Upper lobe of right lung (tissue), 1 donor: ENCODE results near the gene UBE2H. TPM values are rescaled to one million over a fixed set of nuclear protein-coding genes. Genes with fewer than 3 reads are reported as not detected.

Experiments
- ATAC-seq: fragments of 200-7000 bp; cut with Tn5 transposase; one replicate; pipeline ENCODE4 v1.9.1; 2020; ENCODE audit warnings: mild to moderate bottlenecking, moderate library complexity
- DNase-seq: peaks from one replicate; pipeline ENCODE4 v3.0.0-alpha.2; 2020
- H3K27ac ChIP-seq: fragments of 200-600 bp; one replicate; pipeline ENCODE4 v1.8.0; 2022
- H3K27me3 ChIP-seq: fragments of 200-600 bp; one replicate; pipeline ENCODE4 v1.8.0; 2022; ENCODE audit warnings: mild to moderate bottlenecking
- H3K36me3 ChIP-seq: fragments of 200-600 bp; one replicate; pipeline ENCODE4 v1.8.0; 2022
- H3K4me1 ChIP-seq: fragments of 200-600 bp; one replicate; pipeline ENCODE4 v1.8.0; 2022
- H3K4me3 ChIP-seq: fragments of 200-600 bp; one replicate; pipeline ENCODE4 v1.8.0; 2022; ENCODE audit warnings: mild to moderate bottlenecking
- H3K9me3 ChIP-seq: fragments of 200-600 bp; one replicate; pipeline ENCODE4 v1.8.0; 2022
- CTCF ChIP-seq: fragments of 200-600 bp; IDR thresholded peaks from one replicate; pipeline ENCODE4 v1.8.0; 2022; ENCODE audit warnings: antibody characterized with exemption
- intact Hi-C: fragments of 100-400 bp; cut with DNase I; formaldehyde crosslinking; loops from one replicate; pipeline ENCODE4 v1.11.0; 2022
- total RNA-seq: library from RNA; stranded (reverse); fragmentation: NEBNext Ultra II Directional; extraction: Animal tissue kit (Norgen Biotek cat#: 25700); gene quantifications from one replicate; pipeline ENCODE4 v1.2.1, GENCODE V29; 2021
- donor health status: DM: no; HTN: yes; CAD: no; lungs with severe emphysema.

UBE2H gene
- total RNA-seq, 1 donor from 2014 or later: 69.1 TPM

GRCh38 chr7:129946282-129946681, 6.5 kb downstream of the UBE2H start:
- TF ChIP-seq CTCF: no peak
- no peak overlapping the region for H3K4me3 ChIP-seq
- intact Hi-C loops: no loop called here
- no peaks in the 10 kb centered on the region for H3K9me3 ChIP-seq
- ATAC-seq (no peak), DNase-seq (no peak)
- no peaks in the 10 kb centered on the region for H3K27me3 ChIP-seq
- H3K4me1 ChIP-seq: peaks cover 42% of the 10 kb centered on the region
- peaks cover 7% of the 10 kb centered on the region for H3K36me3 ChIP-seq
- H3K27ac ChIP-seq: no peak overlapping the region

GRCh38 chr7:129943352-129943751, 9.4 kb downstream of the UBE2H start:
- Histone ChIP-seq H3K4me3 (no peak overlapping the region), H3K27ac (no peak overlapping the region), H3K27me3 (no peaks in the 10 kb centered on the region), H3K9me3 (no peaks in the 10 kb centered on the region), H3K4me1 (peaks cover 23% of the 10 kb centered on the region), H3K36me3 (peaks cover 8% of the 10 kb centered on the region)
- ATAC-seq (no peak), DNase-seq (no peak)
- no peak for TF ChIP-seq CTCF
- intact Hi-C loops: no loop called here

GRCh38 chr7:129940329-129940728, 12.4 kb downstream of the UBE2H start:
- Histone ChIP-seq H3K4me1 (no peaks in the 10 kb centered on the region), H3K27me3 (no peaks in the 10 kb centered on the region), H3K9me3 (no peaks in the 10 kb centered on the region), H3K4me3 (no peak overlapping the region), H3K27ac (no peak overlapping the region), H3K36me3 (peaks cover 8% of the 10 kb centered on the region)
- ATAC-seq (no peak), DNase-seq (no peak)
- intact Hi-C loops: no loop called here
- no peak for TF ChIP-seq CTCF

- H3K36me3 ChIP-seq: peaks cover 11% of the 10 kb centered on the region
- ATAC-seq (no peak), DNase-seq (no peak)
- H3K4me3 ChIP-seq: no peak overlapping the region
- TF ChIP-seq CTCF: no peak
- no peaks in the 10 kb centered on the region for H3K27me3 ChIP-seq
- intact Hi-C loops: no loop called here
- no peaks in the 10 kb centered on the region for H3K9me3 ChIP-seq
- no peaks in the 10 kb centered on the region for H3K4me1 ChIP-seq
- H3K27ac ChIP-seq: no peak overlapping the region
Observed at GRCh38 chr7:129939881-129940280, 12.9 kb downstream of the UBE2H start.

GRCh38 chr7:129933627-129934026, 19.1 kb downstream of the UBE2H start:
- no peak for TF ChIP-seq CTCF
- no peak for ATAC-seq

GRCh38 chr7:129926618-129927017, 26.1 kb downstream of the UBE2H start:
- Histone ChIP-seq H3K4me1 (no peaks in the 10 kb centered on the region), H3K4me3 (no peak overlapping the region), H3K27me3 (no peaks in the 10 kb centered on the region), H3K9me3 (no peaks in the 10 kb centered on the region), H3K36me3 (peaks cover 22% of the 10 kb centered on the region), H3K27ac (no peak overlapping the region)
- DNase-seq (no peak), ATAC-seq (no peak)
- intact Hi-C loops: no loop called here
- TF ChIP-seq CTCF: no peak

More at GRCh38 chr7:129933627-129934026, 19.1 kb downstream of the UBE2H start:
- intact Hi-C loops: no loop called here
- DNase-seq: no peak
- Histone ChIP-seq H3K4me1 (no peaks in the 10 kb centered on the region), H3K4me3 (no peak overlapping the region), H3K9me3 (no peaks in the 10 kb centered on the region), H3K27me3 (no peaks in the 10 kb centered on the region), H3K36me3 (peaks cover 14% of the 10 kb centered on the region), H3K27ac (no peak overlapping the region)
